Kidney (tissue), 14 donors: ENCODE data around the gene TCERG1. TPM values are rescaled to one million over a fixed set of nuclear protein-coding genes. Genes with fewer than 3 reads are reported as not detected.

ENCODE experiments used
- DNase-seq, 5 donors: peaks; one replicate each; pipeline ENCODE4 v3.0.0-alpha.2; 2013 to 2020
- FAIRE-seq: peaks from 2 replicates; lab custom pipeline; 2012; peaks lifted over from hg19 to GRCh38; lab: Jason Lieb, UNC
- H3K27ac ChIP-seq, 2 donors: one replicate each; pipeline ENCODE4 v1.7.0; 2013; ENCODE audit warnings: low read depth in 2 of 2, low read length in 2 of 2, inconsistent platforms in 1 of 2
- H3K27me3 ChIP-seq: one replicate; pipeline ENCODE4 v1.7.1; 2013; ENCODE audit warnings: low read length, inconsistent platforms; ENCODE audit not compliant: control insufficient read depth, insufficient read depth
- H3K36me3 ChIP-seq, 3 donors: one replicate each; pipeline versions ENCODE4 v1.7.0 to v1.7.1; 2013; ENCODE audit warnings: low read length in 3 of 3, control low read depth in 1 of 3, inconsistent platforms in 1 of 3; ENCODE audit not compliant: insufficient read depth in 3 of 3, control insufficient read depth in 2 of 3
- H3K4me1 ChIP-seq, 3 donors: one replicate each; pipeline versions ENCODE4 v1.7.0 to v1.7.1; 2013; ENCODE audit warnings: low read length in 3 of 3, inconsistent platforms in 1 of 3, low read depth in 1 of 3; ENCODE audit not compliant: control insufficient read depth in 2 of 3, insufficient read depth in 2 of 3
- H3K4me3 ChIP-seq, 3 donors: one replicate each; pipeline versions ENCODE4 v1.7.0 to v1.8.1; 2013; ENCODE audit warnings: low read length in 3 of 3, control low read depth in 1 of 3, inconsistent platforms in 1 of 3
- H3K9ac ChIP-seq, 3 donors: one replicate each; pipeline versions ENCODE4 v1.7.0 to v1.7.1; 2013; ENCODE audit warnings: low read length in 3 of 3, control low read depth in 1 of 3, inconsistent platforms in 1 of 3
- H3K9me3 ChIP-seq, 3 donors: one replicate each; pipeline versions ENCODE4 v1.7.0 to v1.7.1; 2013; ENCODE audit warnings: low read length in 3 of 3, control low read depth in 1 of 3, inconsistent platforms in 1 of 3; ENCODE audit not compliant: control insufficient read depth in 2 of 3, insufficient read depth in 1 of 3
- CTCF ChIP-seq: IDR thresholded peaks from 3 replicates; pipeline ENCODE4 v1.5.1; 2012; ENCODE audit warnings: mild to moderate bottlenecking, moderate library complexity, borderline replicate concordance; ENCODE audit not compliant: insufficient read depth; ENCODE audit errors: extremely low read depth
- intact Hi-C: fragments of 100-400 bp; cut with DNase I; formaldehyde crosslinking; loops from one replicate; pipeline ENCODE4 v1.11.1; 2022
- polyA plus RNA-seq: library from polyadenylated mRNA; stranded (reverse); fragments of 350-450 nt; fragmentation: Illumina TruSeq; extraction: RNeasy Lipid Tissue Mini Kit (QIAGEN cat#74804); gene quantifications from one replicate; pipeline ENCODE4 v1.2.3, GENCODE V29; 2014; ENCODE audit warnings: low read depth, low replicate concordance; ENCODE audit not compliant: insufficient read depth
- total RNA-seq: library from RNA; stranded (reverse); fragmentation: NEBNext Ultra II Directional; extraction: Animal tissue kit (Norgen Biotek cat#: 25700); gene quantifications from one replicate; pipeline ENCODE4 v1.2.1, GENCODE V29; 2021
- donor health status: control.
- donor health status: control.
- donor health status: control.
- donor health status: control.
- donor health status: control.
- donor health status: DM: yes; HTN: yes; CAD: no.
- donor health status: Normal renal cell carcinoma (clear cell type).

The TCERG1 gene
- total and polyA plus RNA-seq, 2 donors from 2014 or later: 16.7 to 48.6 TPM

- no peaks in the 10 kb centered on the region for H3K9me3 ChIP-seq
- no peaks in the 10 kb centered on the region for H3K4me1 ChIP-seq
- intact Hi-C loops: loop anchor here (10.0 kb wide), 1 partner anchor 661 kb away; no protein-coding TSS in a partner anchor
- H3K36me3 ChIP-seq: no peaks in the 10 kb centered on the region
- TF ChIP-seq CTCF: peak; percentile 80
- DNase-seq (peak in 4 of 5 donors; percentile 67 to 85 (median 72)), FAIRE-seq (peak; percentile 69)
- no peak overlapping the region for H3K27ac ChIP-seq
- no peak overlapping the region for H3K4me3 ChIP-seq
- H3K27me3 ChIP-seq: no peaks in the 10 kb centered on the region
- H3K9ac ChIP-seq: no peak overlapping the region
Measured at GRCh38 chr5:146533260-146533857, 86.2 kb downstream of the TCERG1 start.

GRCh38 chr5:146533882-146534281, 86.7 kb downstream of the TCERG1 start:
- Histone ChIP-seq H3K9ac (no peak overlapping the region), H3K27me3 (no peaks in the 10 kb centered on the region), H3K27ac (no peak overlapping the region), H3K4me3 (no peak overlapping the region), H3K4me1 (no peaks in the 10 kb centered on the region), H3K9me3 (no peaks in the 10 kb centered on the region), H3K36me3 (no peaks in the 10 kb centered on the region)
- FAIRE-seq (no peak), DNase-seq (no peak)
- TF ChIP-seq CTCF: no peak
- intact Hi-C loops: loop anchor here (10.0 kb wide), 1 partner anchor 661 kb away; no protein-coding TSS in a partner anchor

GRCh38 chr5:146538432-146538831, 91.3 kb downstream of the TCERG1 start:
- no peak for DNase-seq
- no peak overlapping the region for H3K9ac ChIP-seq
- H3K36me3 ChIP-seq: no peaks in the 10 kb centered on the region
- H3K27ac ChIP-seq: no peak overlapping the region
- no peaks in the 10 kb centered on the region for H3K9me3 ChIP-seq
- intact Hi-C loops: loop anchor here (10.0 kb wide), 1 partner anchor 656 kb away; no protein-coding TSS in a partner anchor
- no peak overlapping the region for H3K4me3 ChIP-seq
- H3K27me3 ChIP-seq: no peaks in the 10 kb centered on the region
- FAIRE-seq: no peak
- H3K4me1 ChIP-seq: no peaks in the 10 kb centered on the region
- TF ChIP-seq CTCF: no peak
